Upper lobe of right lung (tissue), 1 donor: ENCODE results near the gene NLGN1. TPM values are rescaled to one million over a fixed set of nuclear protein-coding genes. Genes with fewer than 3 reads are reported as not detected.

ENCODE experiments used
- ATAC-seq: fragments of 200-7000 bp; cut with Tn5 transposase; one replicate; pipeline ENCODE4 v1.9.1; 2020; ENCODE audit warnings: mild to moderate bottlenecking, moderate library complexity
- DNase-seq: peaks from one replicate; pipeline ENCODE4 v3.0.0-alpha.2; 2020
- H3K27ac ChIP-seq: fragments of 200-600 bp; one replicate; pipeline ENCODE4 v1.8.0; 2022
- H3K27me3 ChIP-seq: fragments of 200-600 bp; one replicate; pipeline ENCODE4 v1.8.0; 2022; ENCODE audit warnings: mild to moderate bottlenecking
- H3K36me3 ChIP-seq: fragments of 200-600 bp; one replicate; pipeline ENCODE4 v1.8.0; 2022
- H3K4me1 ChIP-seq: fragments of 200-600 bp; one replicate; pipeline ENCODE4 v1.8.0; 2022
- H3K4me3 ChIP-seq: fragments of 200-600 bp; one replicate; pipeline ENCODE4 v1.8.0; 2022; ENCODE audit warnings: mild to moderate bottlenecking
- H3K9me3 ChIP-seq: fragments of 200-600 bp; one replicate; pipeline ENCODE4 v1.8.0; 2022
- CTCF ChIP-seq: fragments of 200-600 bp; IDR thresholded peaks from one replicate; pipeline ENCODE4 v1.8.0; 2022; ENCODE audit warnings: antibody characterized with exemption
- intact Hi-C: fragments of 100-400 bp; cut with DNase I; formaldehyde crosslinking; loops from one replicate; pipeline ENCODE4 v1.11.0; 2022
- total RNA-seq: library from RNA; stranded (reverse); fragmentation: NEBNext Ultra II Directional; extraction: Animal tissue kit (Norgen Biotek cat#: 25700); gene quantifications from one replicate; pipeline ENCODE4 v1.2.1, GENCODE V29; 2021
- donor health status: DM: no; HTN: yes; CAD: no; lungs with severe emphysema.

The NLGN1 gene
- total RNA-seq, 1 donor from 2014 or later, result 3.3 TPM

- Histone ChIP-seq H3K4me1 (no peaks in the 10 kb centered on the region), H3K36me3 (no peaks in the 10 kb centered on the region), H3K9me3 (no peaks in the 10 kb centered on the region), H3K27me3 (no peaks in the 10 kb centered on the region), H3K27ac (no peak overlapping the region), H3K4me3 (no peak overlapping the region)
- intact Hi-C loops, result no loop called here
- DNase-seq (no peak), ATAC-seq (no peak)
- no peak for TF ChIP-seq CTCF
Observed at GRCh38 chr3:174023421-174023820, 625.9 kb downstream of the NLGN1 start.

GRCh38 chr3:174028673-174029072, 631.1 kb downstream of the NLGN1 start:
- DNase-seq (no peak), ATAC-seq (no peak)
- Histone ChIP-seq H3K9me3 (no peaks in the 10 kb centered on the region), H3K4me3 (no peak overlapping the region), H3K4me1 (no peaks in the 10 kb centered on the region), H3K36me3 (no peaks in the 10 kb centered on the region), H3K27ac (no peak overlapping the region), H3K27me3 (no peaks in the 10 kb centered on the region)
- intact Hi-C loops, result no loop called here
- no peak for TF ChIP-seq CTCF

- no peak overlapping the region for H3K4me3 ChIP-seq
- intact Hi-C loops, result no loop called here
- no peak for DNase-seq
- no peaks in the 10 kb centered on the region for H3K36me3 ChIP-seq
- H3K27ac ChIP-seq, result no peak overlapping the region
- H3K9me3 ChIP-seq, result no peaks in the 10 kb centered on the region
- TF ChIP-seq CTCF, result no peak
- no peaks in the 10 kb centered on the region for H3K4me1 ChIP-seq
- ATAC-seq, result no peak
- no peaks in the 10 kb centered on the region for H3K27me3 ChIP-seq
Observed at GRCh38 chr3:174035328-174035886, 637.9 kb downstream of the NLGN1 start.

GRCh38 chr3:174046311-174046710, 648.8 kb downstream of the NLGN1 start:
- ATAC-seq, result no peak
- Histone ChIP-seq H3K4me1 (no peaks in the 10 kb centered on the region), H3K36me3 (no peaks in the 10 kb centered on the region), H3K9me3 (no peaks in the 10 kb centered on the region), H3K27me3 (no peaks in the 10 kb centered on the region), H3K4me3 (no peak overlapping the region), H3K27ac (no peak overlapping the region)
- no peak for TF ChIP-seq CTCF
- no peak for DNase-seq
- intact Hi-C loops, result no loop called here

GRCh38 chr3:174049472-174049871, 651.9 kb downstream of the NLGN1 start:
- Histone ChIP-seq H3K4me1 (no peaks in the 10 kb centered on the region), H3K36me3 (no peaks in the 10 kb centered on the region), H3K27ac (no peak overlapping the region), H3K9me3 (no peaks in the 10 kb centered on the region), H3K27me3 (no peaks in the 10 kb centered on the region), H3K4me3 (no peak overlapping the region)
- no peak for TF ChIP-seq CTCF
- DNase-seq (no peak), ATAC-seq (no peak)
- intact Hi-C loops, result no loop called here

GRCh38 chr3:174051191-174051590, 653.6 kb downstream of the NLGN1 start:
- Histone ChIP-seq H3K4me1 (no peaks in the 10 kb centered on the region), H3K36me3 (no peaks in the 10 kb centered on the region), H3K27me3 (no peaks in the 10 kb centered on the region), H3K4me3 (no peak overlapping the region), H3K27ac (no peak overlapping the region), H3K9me3 (no peaks in the 10 kb centered on the region)
- no peak for TF ChIP-seq CTCF
- ATAC-seq (no peak), DNase-seq (no peak)
- intact Hi-C loops, result no loop called here
